DOHH2 (cell line): ENCODE measurements around the gene HOXA1.

Source experiments
- EZH2phosphoT487 ChIP-seq: fragments of 200-600 bp; sonication (generic); IDR thresholded peaks from 2 replicates; pipeline ENCODE4 v1.6.1; 2017; ENCODE audit warnings: borderline replicate concordance, mild to moderate bottlenecking, antibody characterized with exemption, low read length, moderate library complexity, mixed read lengths
- TF ChIP-seq, protein P1 (sequence below): fragments of 200-600 bp; sonication (generic); IDR thresholded peaks from one replicate; pipeline ENCODE4 v1.5.1; 2014; ENCODE audit warnings: antibody characterized with exemption, mild to moderate bottlenecking, low read depth, low read length; ENCODE audit not compliant: poor library complexity, severe bottlenecking

DNA sequence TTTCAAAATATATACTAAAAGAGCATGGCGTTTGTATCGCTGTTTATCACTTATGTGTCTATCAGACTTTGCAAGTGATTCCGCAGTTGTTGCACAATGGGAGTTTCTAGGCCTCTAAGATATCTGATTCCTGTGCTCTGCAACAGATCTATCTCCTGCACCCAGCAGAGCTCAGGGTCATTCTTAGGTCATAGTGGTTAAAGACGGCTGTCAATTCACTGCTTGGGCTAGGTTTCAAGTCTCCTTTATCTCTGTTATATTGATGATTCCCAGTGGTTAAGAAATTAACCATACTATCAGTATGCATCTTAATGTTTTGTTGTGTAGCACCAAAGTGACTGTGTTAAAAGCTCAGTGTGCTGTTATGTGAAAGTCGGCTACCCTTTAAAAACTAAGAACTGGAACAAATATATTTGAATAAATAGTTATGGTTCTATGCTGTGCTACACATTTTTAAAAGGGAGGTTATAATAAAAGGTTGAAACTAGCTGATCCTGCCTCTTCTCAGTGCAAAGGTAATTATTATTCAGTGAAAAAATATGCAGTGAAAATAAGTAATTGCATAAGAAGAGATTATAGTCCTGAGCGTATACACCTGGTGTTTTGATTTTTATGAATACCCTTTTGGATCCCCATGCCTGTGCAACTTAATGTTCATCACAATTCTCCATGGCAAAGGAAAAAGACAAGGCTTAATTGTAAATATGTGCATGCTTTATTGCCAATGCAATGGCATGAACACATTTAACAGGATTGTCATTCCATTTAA, 24.0 kb downstream of the HOXA1 start:
- TF ChIP-seq, protein P1, sequence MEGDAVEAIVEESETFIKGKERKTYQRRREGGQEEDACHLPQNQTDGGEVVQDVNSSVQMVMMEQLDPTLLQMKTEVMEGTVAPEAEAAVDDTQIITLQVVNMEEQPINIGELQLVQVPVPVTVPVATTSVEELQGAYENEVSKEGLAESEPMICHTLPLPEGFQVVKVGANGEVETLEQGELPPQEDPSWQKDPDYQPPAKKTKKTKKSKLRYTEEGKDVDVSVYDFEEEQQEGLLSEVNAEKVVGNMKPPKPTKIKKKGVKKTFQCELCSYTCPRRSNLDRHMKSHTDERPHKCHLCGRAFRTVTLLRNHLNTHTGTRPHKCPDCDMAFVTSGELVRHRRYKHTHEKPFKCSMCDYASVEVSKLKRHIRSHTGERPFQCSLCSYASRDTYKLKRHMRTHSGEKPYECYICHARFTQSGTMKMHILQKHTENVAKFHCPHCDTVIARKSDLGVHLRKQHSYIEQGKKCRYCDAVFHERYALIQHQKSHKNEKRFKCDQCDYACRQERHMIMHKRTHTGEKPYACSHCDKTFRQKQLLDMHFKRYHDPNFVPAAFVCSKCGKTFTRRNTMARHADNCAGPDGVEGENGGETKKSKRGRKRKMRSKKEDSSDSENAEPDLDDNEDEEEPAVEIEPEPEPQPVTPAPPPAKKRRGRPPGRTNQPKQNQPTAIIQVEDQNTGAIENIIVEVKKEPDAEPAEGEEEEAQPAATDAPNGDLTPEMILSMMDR, result no peak
- TF ChIP-seq EZH2phosphoT487, result no peak
